Activated CD8-positive, alpha-beta memory T cell treated with anti-CD3 and anti-CD28 coated beads, Interleukin-2, amount 50 U/mL, for 1 hour (primary cell): ENCODE data around the gene GPC6.

Experiments
- DNase-seq: peaks from one replicate; pipeline ENCODE4 v3.0.0-alpha.2; 2020; ENCODE audit errors: extremely low read depth

Gene GPC6

DNA sequence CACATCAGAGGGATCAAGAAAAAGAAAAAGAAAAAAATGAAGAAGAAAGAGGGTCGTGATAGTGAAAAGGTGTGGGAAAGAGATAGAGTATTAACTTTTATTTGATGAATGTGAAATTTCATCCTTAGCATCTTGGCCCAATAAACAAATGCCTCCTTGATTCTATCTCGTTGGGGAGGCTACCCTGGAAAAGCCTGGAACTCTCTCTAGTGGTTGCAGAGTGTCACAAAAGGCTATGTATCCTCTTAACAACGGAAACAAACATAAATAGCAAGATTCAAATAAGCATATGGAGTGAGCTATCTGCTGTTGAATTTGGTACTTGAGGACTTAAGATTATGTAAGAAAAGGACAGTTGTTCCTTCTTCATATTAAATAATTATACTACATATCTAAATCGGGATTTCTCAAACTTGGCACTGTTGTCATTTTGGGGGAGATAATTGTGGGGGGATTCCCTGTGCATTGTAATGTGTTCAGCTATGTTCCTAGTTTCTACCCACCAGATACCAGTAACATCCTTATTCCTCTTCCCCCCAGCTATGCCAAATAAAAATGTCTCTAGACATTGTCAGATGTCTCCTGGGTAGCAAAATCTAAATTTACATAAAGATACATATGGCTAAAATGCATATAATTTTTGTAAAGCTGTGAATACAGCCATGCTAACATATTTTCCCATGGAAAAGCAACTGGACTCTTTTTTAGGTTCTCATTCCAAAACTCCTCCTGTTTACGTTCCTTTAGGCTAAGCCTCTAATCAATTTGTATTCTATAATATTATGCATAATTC, 695.7 kb downstream of the GPC6 start:
- no peak for DNase-seq

DNA sequence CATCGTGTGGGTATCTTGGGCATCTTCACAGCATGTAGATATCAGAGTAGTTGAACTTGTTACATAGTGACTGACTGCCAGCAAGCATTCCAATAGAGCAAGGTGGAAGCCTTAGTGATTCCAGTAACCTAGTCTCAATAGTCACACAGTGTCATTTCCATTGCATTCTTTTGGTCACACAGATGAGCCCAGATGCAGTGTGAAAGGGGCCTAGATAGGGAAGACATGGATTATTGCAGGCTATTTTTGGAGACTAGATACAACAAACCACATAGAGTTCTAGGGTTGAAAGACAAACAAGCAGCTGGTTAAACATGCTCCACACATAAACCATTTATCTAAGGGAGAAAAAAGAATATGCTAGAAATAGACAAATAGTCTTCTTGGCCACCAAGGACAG, 699.4 kb downstream of the GPC6 start:
- DNase-seq: no peak

DNA sequence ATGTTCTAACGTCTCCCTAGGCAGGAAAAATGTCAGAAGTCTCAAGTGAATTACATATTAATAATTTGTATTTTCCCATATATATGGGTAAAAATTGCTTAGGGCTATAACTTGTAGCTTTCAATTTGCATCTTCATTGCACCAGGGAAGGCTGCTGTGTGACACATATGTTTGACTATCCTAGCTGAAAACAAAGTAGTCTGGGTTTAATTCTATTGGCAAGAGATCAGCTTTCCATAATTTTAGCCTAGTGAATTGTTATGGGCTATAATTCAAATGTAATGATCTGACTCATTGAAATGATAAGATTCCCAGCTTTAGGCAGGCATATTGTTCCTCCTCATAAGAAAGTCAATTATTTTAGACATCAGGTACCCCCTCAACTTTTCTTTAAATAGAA, 699.8 kb downstream of the GPC6 start:
- DNase-seq: no peak

DNA sequence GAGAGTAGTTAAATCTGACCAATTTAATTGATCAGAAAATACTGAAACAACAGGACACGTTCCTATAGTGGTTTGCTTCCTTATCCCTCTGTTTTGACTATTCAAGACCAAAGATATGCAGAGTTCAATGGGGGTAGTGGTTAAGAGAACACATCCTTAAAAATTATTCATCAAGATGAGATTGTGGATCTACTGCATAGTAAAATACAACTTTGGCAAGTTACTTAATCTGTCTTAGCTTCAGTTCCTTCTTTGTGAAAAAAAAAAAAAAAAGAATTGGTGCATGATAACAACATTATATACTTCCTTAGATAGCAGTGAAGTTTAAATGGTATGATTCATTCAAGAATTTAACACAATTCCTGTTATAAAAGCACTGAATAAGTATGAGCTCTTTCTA, 700.8 kb downstream of the GPC6 start:
- DNase-seq: no peak

DNA sequence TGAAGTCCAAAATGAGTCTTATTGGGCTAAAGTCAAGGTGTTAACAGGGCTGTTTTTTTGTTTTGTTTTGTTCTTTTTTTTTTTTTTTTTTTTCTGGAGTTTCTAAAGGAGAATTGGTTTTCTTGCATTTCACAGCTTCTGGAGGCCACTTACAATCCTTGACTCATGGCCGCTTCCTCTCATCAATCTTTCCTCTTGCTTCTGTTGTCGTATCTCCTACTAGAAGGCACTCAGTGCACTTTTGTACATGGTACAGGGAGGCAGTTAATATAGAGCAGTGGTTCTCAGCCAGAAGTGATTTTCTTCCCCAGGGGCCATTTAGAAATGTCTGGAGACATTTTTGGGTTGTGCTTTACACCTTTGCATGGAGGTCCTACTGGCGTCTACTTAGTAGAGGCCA, 706.3 kb downstream of the GPC6 start:
- DNase-seq: no peak

DNA sequence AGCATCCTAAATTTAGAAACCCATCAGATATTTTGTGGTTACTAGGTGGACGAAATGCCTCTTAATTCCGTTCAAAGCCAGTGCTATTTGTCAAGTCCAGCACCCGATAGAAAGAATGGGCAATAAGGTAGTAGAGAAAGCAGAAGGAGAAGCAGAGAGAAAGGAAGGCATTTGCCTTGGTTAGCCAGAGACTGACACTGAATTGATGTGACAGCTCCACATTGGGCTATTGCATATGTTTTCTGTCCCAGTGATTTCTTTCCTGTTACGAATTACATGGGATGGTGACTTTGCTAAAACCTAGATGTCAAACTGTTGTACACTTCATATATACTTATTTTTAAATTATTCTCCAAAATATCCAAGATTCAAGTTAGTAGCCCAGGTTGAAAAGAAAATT, 710.3 kb downstream of the GPC6 start:
- no peak for DNase-seq

DNA sequence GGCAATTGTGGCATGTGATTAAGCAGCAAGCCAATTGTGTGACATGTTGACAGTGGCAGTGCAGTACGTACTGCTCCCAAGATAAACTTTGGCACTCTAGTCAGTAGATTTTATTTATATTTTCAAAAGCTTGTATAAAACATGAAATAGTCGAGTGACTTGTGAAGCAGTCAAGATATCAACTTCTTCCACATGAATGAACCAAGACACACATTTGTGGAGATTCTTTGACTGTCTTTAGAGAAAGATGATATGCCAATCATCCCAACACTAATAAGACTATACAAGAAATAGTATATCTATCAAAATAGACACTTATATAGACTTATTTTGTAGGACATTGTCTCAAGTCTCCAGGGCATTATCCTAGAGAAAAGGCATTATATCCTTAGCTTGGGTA, 714.8 kb downstream of the GPC6 start:
- DNase-seq: no peak

DNA sequence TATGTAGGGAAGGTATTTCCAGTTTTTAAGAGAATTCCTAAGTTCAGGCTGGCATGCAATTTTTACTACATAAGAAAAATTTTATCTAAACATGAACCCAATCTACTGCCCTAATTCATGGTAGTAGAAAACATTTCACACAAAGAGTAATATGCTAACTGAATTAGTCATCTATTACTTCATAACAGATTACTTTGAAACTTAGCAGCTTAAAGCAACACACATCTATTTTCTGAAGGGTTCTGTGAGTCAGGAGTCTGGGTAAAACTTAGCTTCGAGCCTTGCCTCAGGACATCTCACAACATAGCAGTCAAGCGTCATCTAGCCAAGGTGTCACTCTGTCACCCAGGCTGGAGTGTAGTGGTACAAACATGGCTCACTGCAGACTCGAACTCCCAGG, 715.4 kb downstream of the GPC6 start:
- DNase-seq: no peak

DNA sequence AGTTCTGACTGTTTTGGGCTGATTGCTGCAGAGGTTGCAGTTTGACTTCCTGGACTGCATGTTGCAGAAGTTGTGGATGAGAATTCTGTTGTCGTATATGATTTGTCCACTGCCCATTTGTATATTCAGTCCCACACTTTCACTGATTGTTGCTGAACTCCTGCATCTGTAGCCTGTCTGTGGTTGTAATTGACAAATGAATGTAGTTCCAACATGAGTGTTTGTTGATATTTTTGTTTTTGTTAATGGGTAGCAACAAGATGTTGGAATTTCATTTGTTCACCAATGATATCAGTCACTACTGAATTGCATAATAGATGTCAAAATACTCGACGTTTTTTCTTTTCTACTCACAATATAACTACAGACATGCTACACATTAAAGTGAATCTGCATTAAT, 719.0 kb downstream of the GPC6 start:
- DNase-seq: no peak

DNA sequence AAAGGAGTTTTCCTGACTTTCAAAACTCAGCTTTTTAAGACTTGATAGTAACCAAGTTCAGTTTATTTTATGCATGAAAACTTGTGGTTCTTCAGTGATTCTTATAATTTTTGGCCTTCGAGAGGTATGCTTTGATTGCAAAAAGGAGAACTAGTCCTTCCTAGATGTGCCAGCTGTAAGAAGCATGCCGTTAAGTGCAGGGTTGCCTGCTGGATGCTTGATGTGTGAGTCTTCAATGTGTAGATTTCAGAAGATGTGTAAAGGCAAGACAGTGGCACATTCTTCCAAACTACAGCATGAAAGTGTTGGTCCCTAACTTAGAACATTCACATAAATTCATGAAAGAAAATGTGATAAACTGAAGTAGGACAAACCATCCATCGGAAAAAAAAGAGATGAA, 720.4 kb downstream of the GPC6 start:
- DNase-seq: no peak

DNA sequence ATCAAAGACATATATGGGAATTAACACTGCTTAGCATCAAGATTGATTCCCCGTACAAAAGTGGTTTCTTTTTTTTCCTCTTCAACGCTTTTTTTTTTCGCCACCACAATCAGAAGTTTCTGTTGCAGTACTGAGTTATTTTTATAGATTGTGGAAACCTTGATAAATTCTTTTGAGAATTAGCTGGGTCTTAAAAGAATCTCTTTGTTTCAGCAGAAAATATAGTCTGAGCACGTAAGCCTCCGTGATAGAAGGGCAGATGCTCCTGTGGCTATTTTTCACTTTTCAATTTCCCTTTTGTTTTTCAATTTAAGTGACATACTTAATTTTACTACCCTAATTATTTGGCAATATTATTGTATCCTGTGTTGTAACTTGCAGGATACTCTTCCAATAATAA, 721.0 kb downstream of the GPC6 start:
- DNase-seq: no peak

DNA sequence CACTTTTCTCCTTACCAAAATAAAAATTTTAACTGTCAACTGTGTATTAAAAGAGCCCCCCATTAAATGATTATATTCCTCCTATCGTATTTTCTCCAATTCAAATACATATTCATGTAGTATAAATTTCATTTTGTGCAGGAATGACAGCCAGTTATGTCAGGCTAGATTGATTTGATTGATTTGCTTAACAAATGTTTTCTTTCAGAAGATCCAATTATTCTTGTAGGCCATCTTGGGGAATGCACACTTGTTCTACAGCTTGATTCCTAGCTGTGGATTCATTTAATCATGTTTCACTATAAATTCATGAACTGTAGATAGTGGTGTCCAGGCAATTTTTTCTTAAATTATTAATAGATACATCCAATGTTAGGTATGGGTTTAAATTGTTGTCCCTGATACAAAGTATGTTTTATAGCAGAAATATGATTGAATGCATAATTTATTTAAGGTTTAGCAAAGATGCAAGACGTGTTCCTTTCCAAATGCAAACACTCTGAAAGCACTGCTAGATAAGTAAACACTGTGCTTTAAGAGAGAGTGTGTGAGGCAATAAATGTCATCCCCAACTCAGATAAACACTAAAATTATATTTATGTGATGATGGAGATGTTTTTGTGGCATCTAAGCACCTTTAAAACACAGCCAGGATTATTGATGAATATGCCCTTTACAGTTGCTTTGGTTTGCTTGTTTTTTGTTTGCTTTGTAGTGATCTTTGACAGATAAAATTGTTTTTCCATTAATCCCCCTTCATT, 721.7 kb downstream of the GPC6 start:
- DNase-seq: no peak

DNA sequence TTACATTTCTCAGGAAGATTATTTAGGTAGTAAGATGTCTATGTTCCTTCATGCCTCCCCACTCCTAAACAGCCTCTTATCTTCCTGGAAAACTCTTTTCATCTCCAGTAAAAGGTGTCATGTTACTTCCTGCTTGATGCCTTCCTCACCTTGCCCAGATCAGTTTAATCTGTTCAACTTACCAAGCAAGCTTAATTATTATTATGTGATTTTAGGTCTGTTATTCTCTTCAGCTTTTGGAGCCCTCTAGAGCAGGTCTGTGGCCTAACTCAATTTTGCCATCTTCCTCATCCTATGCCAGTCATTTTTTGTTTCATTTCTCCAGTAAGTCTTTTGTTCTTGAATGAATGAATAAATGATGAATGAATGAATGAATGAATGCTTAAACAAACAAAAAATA, 724.5 kb downstream of the GPC6 start:
- DNase-seq: no peak

DNA sequence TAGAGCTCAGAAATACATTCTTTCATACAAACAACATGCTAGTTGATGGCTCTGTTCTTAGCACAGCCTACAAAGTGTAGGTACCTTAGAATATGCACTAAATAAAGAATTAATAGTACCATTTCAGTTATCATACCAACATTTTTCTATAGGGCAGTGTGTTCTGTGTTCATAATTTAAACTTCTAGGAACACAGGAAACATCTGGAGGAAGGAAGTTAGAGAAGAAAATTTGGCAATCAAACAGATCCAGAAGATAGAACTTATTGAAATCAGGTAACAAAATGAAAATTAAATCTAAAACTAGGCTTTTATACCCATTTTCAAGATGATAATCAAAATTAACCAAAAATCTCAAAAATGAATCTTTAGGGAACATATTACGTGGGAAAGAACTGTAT, 725.3 kb downstream of the GPC6 start:
- DNase-seq: no peak

DNA sequence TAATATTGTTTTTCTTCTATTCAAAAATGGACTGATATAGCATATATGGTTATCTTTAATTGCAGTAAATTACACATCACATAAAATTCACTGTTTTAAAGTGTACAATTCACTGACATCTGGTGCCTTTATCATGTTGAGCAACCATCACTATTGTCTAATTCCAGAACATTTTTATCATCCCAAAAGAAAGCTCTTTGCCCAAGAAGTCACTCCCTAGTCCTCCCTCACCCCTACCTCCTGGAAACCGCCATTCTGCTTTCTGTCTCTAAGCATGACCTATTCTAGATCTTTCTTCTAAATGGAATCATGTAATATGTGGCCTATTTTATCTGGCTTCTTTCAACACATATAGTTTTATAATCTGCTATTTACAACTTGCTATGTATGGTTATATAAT, 727.2 kb downstream of the GPC6 start:
- DNase-seq: no peak

DNA sequence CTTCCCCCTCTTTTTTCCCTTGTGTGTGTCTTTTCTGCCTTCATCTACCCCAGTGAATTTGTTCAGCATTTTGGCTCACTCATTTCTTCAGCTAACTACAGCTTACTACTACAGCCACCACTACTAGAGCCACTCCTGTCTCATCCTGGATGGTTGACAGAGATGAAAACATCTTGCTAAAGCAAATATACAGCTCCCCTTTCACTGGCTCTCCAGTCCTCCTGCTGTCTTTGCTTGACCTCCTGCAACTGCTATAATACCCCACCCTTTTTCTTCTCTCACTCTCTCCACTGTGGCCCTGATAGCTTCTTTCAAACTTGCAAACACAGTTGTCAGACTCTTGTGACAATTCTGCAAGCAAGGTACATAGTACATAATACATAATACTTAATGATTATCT, 729.3 kb downstream of the GPC6 start:
- no peak for DNase-seq

DNA sequence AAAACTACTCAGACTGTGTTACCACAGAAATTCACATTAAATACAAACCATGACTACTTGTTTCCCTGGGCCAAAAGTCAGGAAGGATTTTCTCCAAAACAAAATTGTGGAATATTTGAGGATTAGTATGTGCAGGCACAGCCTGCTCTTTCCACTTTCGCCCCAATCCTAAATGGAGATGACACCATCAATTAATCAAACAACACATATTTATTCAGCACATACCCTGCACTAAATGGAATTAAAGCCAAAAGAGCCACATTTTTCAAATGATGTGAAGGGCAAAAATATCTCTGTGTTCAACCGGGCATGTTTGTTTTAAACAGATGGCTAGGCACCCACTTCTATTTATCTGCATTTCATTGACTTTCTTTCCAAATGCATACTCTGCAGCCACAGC, 729.8 kb downstream of the GPC6 start:
- DNase-seq: no peak

DNA sequence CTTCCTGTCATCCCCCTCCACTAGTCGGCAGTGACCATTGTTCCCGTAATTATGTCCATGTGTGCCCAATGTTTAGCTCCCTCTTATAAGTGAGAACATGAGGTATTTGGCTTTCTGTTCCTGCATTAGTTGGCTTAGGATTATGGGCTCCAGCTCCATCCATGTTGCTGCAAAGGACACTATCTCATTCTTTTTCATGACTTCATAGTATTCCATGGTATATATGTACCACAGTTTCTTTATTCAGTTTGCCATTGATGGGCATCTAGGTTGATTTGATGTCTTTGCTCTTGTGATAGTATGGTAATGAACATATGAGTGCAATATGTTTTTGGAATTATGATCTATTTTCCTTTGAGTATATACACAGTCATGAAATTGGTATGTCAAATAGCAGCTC, 730.8 kb downstream of the GPC6 start:
- DNase-seq: no peak

DNA sequence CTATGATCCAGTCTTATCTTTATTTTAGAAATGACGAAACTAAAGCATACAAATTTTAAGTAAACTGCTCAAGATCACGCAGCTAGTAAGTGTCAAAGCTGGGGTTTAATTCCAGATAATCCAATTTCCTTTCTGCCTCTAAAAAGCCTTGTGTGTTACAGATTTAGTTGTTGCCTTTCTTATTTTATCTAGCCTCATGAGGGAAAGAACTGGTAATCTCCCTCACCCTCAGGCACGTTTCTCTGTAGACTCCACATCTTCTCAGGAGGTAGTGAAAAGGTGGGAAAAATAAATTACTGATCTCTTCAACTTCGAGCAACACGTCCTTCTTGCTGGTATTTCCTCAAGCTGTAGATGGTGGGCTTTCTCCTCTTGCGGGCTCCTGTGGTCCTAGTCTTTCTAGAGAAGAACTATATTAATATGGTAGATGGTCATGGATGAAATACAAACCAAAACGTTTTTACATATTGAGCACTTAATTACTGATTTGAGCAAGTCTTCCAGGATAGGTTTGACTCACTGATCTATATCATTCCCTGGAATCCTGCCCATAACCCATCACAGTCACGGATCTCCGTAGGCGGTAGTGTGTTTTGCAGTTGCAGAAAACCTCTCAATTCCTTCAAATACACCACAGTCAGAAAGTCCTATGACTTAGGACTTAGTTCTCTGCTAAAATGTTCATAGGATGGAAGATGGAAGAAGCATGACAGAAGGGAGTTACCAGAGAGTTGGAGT, 733.4 kb downstream of the GPC6 start:
- DNase-seq: no peak

DNA sequence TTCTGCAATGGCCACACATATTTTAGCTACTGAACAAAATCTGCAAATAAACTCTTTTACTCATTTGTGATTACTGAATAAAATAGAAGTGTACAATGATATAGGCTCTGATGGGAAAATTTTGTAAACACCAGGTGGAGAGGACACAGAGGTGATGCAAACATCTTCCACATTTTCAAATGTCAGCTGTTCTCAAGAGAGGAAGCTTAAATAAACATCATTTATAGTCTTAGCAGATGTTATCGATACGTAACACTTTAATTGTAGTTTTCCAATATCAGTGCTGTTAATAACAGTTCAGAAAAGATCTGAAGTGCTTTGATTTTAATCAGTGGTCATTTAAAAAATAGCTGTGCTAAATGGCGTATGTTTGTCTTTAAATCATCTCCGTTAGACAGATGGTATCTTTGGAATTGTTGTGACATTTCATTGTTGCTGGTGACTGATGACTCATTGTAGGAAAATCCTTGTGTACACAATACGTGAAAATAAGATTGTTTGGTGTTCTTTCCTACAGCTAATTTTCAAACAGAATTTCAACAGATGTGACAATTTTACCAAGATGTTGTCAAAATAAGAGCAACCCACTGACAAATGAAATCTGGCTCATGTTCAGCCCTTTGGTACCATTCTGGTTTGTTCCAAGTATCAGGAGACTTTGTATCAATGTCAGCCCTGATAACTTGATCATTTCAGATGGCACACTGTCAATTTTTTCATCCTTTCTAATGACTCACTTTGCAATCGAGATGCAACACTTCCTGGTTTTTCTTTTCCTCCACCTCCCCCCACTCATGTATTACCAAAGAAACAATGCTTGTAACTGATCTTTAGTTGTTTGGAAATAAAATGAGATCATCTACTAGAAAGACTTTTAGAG, 736.9 kb downstream of the GPC6 start:
- no peak for DNase-seq

DNA sequence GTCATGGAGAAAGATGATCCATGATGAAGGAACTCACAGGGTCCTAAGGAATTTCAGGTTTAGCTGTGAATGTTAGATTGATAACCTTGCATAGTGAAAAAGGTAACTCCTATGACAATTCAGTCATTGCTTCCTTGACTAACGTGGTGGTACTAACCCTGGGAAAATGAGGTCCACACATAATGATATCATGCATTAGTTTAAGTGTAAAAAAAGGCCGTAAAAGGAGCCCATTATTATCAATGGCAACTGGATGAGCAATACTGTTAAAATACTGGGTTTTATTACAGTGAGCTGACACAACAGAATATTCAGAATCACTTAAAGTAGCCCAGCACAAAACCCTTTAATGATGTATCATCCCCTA, 737.5 kb downstream of the GPC6 start:
- no peak for DNase-seq

DNA sequence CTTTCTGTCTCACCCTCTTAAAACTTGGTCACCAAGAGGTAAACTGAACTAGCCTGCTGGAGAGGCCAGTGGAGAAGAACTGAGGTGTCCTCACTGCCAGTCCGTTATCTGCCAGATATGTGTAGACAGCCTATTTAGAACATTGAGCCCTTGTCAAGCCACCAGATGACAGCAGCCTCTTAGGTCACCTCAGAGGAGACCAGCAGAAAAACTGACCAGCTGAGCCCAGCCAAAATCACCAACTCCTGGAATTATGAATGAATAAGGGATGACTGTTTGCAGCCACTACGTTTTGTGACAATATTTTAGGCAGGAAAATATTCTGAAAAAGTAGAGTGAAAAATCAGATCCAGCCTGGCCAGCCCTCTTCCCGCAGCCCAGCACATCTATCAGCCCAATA, 739.0 kb downstream of the GPC6 start:
- DNase-seq: no peak
